HG03378 (cell line): ENCODE measurements around the gene TEAD1.

Experiments used
- ATAC-seq: cut with Tn5 transposase; IDR thresholded peaks from one replicate; pipeline ENCODE4 v1.9.1; 2021; ENCODE audit warnings: mild to moderate bottlenecking, moderate library complexity; ENCODE audit not compliant: unreplicated experiment

The TEAD1 gene

GRCh38 chr11:12925520-12925919 lies 251.3 kb downstream of the TEAD1 start:
- ATAC-seq: no peak

- no peak for ATAC-seq
These were observed 253.0 kb downstream of the TEAD1 start for GRCh38 chr11:12927221-12927620.

GRCh38 chr11:12927886-12928285 lies 253.7 kb downstream of the TEAD1 start:
- ATAC-seq: no peak

GRCh38 chr11:12930850-12931249 lies 256.6 kb downstream of the TEAD1 start:
- no peak for ATAC-seq

GRCh38 chr11:12932485-12932884 lies 258.3 kb downstream of the TEAD1 start:
- no peak for ATAC-seq

- no peak for ATAC-seq
These were observed 262.0 kb downstream of the TEAD1 start for GRCh38 chr11:12936200-12936599.

GRCh38 chr11:12938590-12939247 lies 264.5 kb downstream of the TEAD1 start:
- no peak for ATAC-seq

- no peak for ATAC-seq
These were observed 267.4 kb downstream of the TEAD1 start for GRCh38 chr11:12941671-12942070.

- no peak for ATAC-seq
These were observed 267.9 kb downstream of the TEAD1 start for GRCh38 chr11:12942157-12942556.

GRCh38 chr11:12943311-12943710 lies 269.1 kb downstream of the TEAD1 start:
- no peak for ATAC-seq

GRCh38 chr11:12944889-12945288 lies 270.7 kb downstream of the TEAD1 start:
- ATAC-seq: no peak

GRCh38 chr11:12949453-12949852 lies 275.2 kb downstream of the TEAD1 start:
- no peak for ATAC-seq

- no peak for ATAC-seq
These were observed 276.4 kb downstream of the TEAD1 start for GRCh38 chr11:12950670-12951069.

- no peak for ATAC-seq
These were observed 277.2 kb downstream of the TEAD1 start for GRCh38 chr11:12951376-12951775.

- no peak for ATAC-seq
These were observed 277.9 kb downstream of the TEAD1 start for GRCh38 chr11:12952094-12952493.

- no peak for ATAC-seq
These were observed 284.8 kb downstream of the TEAD1 start for GRCh38 chr11:12958986-12959385.

GRCh38 chr11:12961615-12962014 lies 287.4 kb downstream of the TEAD1 start:
- ATAC-seq: no peak

- ATAC-seq: no peak
These were observed 288.1 kb downstream of the TEAD1 start for GRCh38 chr11:12962306-12962705.

- ATAC-seq: no peak
These were observed 288.8 kb downstream of the TEAD1 start for GRCh38 chr11:12963051-12963450.

GRCh38 chr11:12963792-12964536 lies 289.7 kb downstream of the TEAD1 start:
- no peak for ATAC-seq

GRCh38 chr11:12964650-12965049 lies 290.4 kb downstream of the TEAD1 start:
- no peak for ATAC-seq

- ATAC-seq: no peak
These were observed 291.8 kb downstream of the TEAD1 start for GRCh38 chr11:12966002-12966401.

- no peak for ATAC-seq
These were observed 293.9 kb downstream of the TEAD1 start for GRCh38 chr11:12968101-12968500.
